ENCODE results near the gene SPEM1. TPM values are rescaled to one million over a fixed set of nuclear protein-coding genes. Genes with fewer than 3 reads are reported as not detected.

Gene SPEM1
- polyA plus RNA-seq, 3 donors = not detected

GRCh38 chr17:7417056-7417655 lies 3.0 kb upstream of the SPEM1 start:
- no peak for DNase-seq (ENCODE audit: low read depth in 3 of 3, low spot score in 2 of 3)

- no peak for DNase-seq (ENCODE audit: low read depth in 3 of 3, low spot score in 2 of 3)
These were observed 1.5 kb upstream of the SPEM1 start for GRCh38 chr17:7418472-7419152.

GRCh38 chr17:7421186-7421585 lies 1.1 kb downstream of the SPEM1 start:
- no peak for DNase-seq (ENCODE audit: low read depth in 3 of 3, low spot score in 2 of 3)

- DNase-seq (ENCODE audit: low read depth in 3 of 3, low spot score in 2 of 3) = no peak
These were observed 3.6 kb downstream of the SPEM1 start for GRCh38 chr17:7423679-7424078.

- DNase-seq (ENCODE audit: low read depth in 3 of 3, low spot score in 2 of 3) = no peak
These were observed 5.2 kb downstream of the SPEM1 start, which contains the start of gene SPEM2 for GRCh38 chr17:7425316-7425715. TSS of gene SPEM2 (plus strand) at chr17:7425616. CDS start at chr17:7425689, 73 bp downstream.

- DNase-seq (ENCODE audit: low read depth in 3 of 3, low spot score in 2 of 3) = no peak
These were observed 5.6 kb downstream of the SPEM1 start for GRCh38 chr17:7425756-7426155.

GRCh38 chr17:7426203-7426863 lies 6.2 kb downstream of the SPEM1 start:
- DNase-seq (ENCODE audit: low read depth in 3 of 3, low spot score in 2 of 3) = no peak

GRCh38 chr17:7426896-7427489 lies 6.9 kb downstream of the SPEM1 start:
- DNase-seq (ENCODE audit: low read depth in 3 of 3, low spot score in 2 of 3) = no peak

- no peak for DNase-seq (ENCODE audit: low read depth in 3 of 3, low spot score in 2 of 3)
These were observed 7.4 kb downstream of the SPEM1 start for GRCh38 chr17:7427549-7427948.

- DNase-seq (ENCODE audit: low read depth in 3 of 3, low spot score in 2 of 3) = no peak
These were observed 8.4 kb downstream of the SPEM1 start, which contains the start of gene SPEM3 for GRCh38 chr17:7428557-7428956. TSS of gene SPEM3 (plus strand) at chr17:7428857. CDS start at chr17:7428903, 46 bp downstream.

GRCh38 chr17:7429722-7430121 lies 9.6 kb downstream of the SPEM1 start:
- DNase-seq (ENCODE audit: low read depth in 3 of 3, low spot score in 2 of 3) = no peak

- DNase-seq (ENCODE audit: low read depth in 3 of 3, low spot score in 2 of 3) = no peak
These were observed 11.1 kb downstream of the SPEM1 start for GRCh38 chr17:7431231-7431630.

GRCh38 chr17:7432296-7432695 lies 12.2 kb downstream of the SPEM1 start:
- DNase-seq (ENCODE audit: low read depth in 3 of 3, low spot score in 2 of 3) = no peak

- DNase-seq (ENCODE audit: low read depth in 3 of 3, low spot score in 2 of 3) = no peak
These were observed 15.8 kb downstream of the SPEM1 start for GRCh38 chr17:7435676-7436555.

GRCh38 chr17:7436556-7437368 lies 16.6 kb downstream of the SPEM1 start:
- DNase-seq (ENCODE audit: low read depth in 3 of 3, low spot score in 2 of 3) = no peak

GRCh38 chr17:7437369-7437863 lies 17.3 kb downstream of the SPEM1 start:
- no peak for DNase-seq (ENCODE audit: low read depth in 3 of 3, low spot score in 2 of 3)

GRCh38 chr17:7437950-7438614 lies 18.0 kb downstream of the SPEM1 start:
- no peak for DNase-seq (ENCODE audit: low read depth in 3 of 3, low spot score in 2 of 3)

GRCh38 chr17:7438656-7439460 lies 18.7 kb downstream of the SPEM1 start:
- DNase-seq (ENCODE audit: low read depth in 3 of 3, low spot score in 2 of 3) = no peak
